GM13976 (cell line): ENCODE results near the gene MVB12A.

Experiments used
- DNase-seq: peaks from one replicate; pipeline ENCODE4 v3.0.0; 2012; ENCODE audit warnings: low spot score
- in situ Hi-C: fragments of 300-500 bp; cut with MboI; formaldehyde crosslinking; loops from one replicate; pipeline ENCODE4 v1.12.0; 2022; ENCODE audit warnings: low sequenced_read_pairs, mixed read lengths, inconsistent platforms; ENCODE audit not compliant: unreplicated experiment
- TF ChIP-seq, protein P1 (sequence below): IDR thresholded peaks from 2 replicates; pipeline ENCODE4 v1.5.1; 2012; ENCODE audit warnings: borderline replicate concordance, mild to moderate bottlenecking; ENCODE audit not compliant: insufficient read depth; ENCODE audit errors: extremely low read depth, missing control alignments, control extremely low read depth

MVB12A gene

DNA sequence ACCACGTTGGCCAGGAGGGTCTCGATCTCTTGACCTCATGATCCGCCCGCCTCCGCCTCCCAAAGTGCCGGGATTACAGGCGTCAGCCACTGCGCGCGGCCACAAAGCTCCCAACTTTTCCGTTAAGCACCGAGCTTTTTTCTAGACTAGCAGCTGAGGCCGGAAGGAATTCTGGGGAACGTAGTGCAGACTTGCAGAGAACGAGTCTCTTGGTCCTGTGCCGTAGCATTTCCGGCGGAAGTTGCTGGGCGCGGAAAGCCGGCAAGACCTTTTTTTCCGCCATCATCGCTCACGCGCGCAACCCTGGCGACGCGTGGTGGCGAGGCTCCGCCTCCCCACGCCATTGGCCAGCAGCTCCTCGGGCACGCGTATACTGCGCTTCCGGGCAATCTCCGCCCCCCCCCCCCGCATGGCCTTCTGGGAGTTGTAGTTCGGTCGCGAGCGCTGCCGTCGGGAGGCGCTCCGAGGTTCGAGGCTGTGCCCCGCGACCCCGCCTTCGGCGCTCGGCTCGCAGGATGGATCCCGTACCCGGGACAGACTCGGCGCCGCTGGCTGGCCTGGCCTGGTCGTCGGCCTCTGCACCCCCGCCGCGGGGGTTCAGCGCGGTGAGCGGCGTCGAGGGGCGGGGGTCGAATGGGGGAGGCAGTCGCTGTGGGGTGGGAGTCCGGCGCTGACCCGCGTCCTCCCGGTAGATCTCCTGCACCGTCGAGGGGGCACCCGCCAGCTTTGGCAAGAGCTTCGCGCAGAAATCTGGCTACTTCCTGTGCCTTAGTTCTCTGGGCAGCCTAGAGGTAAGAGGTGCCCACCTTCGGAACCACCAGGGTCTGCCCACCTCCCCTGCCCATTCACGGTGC, at the start of gene MVB12A:
Gene MVB12A (plus strand): TSS at position 427 of the 854 bp plus-strand sequence. CDS start 89 bp downstream, at position 516.
- peak; percentile 99 for DNase-seq
- TF ChIP-seq, protein P1, sequence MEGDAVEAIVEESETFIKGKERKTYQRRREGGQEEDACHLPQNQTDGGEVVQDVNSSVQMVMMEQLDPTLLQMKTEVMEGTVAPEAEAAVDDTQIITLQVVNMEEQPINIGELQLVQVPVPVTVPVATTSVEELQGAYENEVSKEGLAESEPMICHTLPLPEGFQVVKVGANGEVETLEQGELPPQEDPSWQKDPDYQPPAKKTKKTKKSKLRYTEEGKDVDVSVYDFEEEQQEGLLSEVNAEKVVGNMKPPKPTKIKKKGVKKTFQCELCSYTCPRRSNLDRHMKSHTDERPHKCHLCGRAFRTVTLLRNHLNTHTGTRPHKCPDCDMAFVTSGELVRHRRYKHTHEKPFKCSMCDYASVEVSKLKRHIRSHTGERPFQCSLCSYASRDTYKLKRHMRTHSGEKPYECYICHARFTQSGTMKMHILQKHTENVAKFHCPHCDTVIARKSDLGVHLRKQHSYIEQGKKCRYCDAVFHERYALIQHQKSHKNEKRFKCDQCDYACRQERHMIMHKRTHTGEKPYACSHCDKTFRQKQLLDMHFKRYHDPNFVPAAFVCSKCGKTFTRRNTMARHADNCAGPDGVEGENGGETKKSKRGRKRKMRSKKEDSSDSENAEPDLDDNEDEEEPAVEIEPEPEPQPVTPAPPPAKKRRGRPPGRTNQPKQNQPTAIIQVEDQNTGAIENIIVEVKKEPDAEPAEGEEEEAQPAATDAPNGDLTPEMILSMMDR = no peak
- in situ Hi-C loops = no loop called here

DNA sequence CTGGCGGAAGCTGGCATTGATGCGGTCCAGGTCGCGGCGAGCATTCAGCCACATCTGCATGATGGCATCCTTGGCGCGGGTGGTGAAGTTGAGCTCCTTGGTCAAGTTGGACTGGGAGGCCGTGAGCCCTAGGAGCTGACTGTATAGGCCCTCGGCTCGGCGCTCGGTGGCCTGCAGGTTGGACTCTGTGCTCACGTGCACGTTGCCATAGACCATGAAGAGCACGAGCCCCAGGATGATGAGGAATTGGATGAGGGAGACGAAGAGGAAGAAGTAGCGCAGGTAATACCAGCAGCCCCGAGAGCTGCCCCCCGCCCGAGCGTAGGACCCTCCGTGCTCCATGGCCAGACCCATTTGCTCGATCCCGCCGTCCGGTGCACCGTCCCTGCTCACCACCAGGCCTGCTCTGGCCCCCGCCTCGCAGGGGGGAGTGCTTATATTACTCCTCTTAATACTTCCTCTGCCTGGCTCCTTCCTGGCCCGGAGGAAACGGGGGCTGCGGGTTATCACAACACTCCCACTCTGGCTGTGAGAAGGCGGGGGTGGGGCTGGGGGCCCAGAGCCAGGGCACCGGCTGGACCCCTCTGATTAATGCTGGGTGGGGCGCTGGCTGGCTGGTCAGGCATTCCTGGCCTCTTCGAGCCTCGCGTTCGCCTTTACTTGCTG, 42.8 kb upstream of the MVB12A start, which contains the start of gene PLVAP:
Gene PLVAP (minus strand): TSS at position 408 of the 666 bp plus-strand sequence. CDS start 54 bp downstream, at position 354.
- DNase-seq = no peak
- TF ChIP-seq, protein P1 = no peak
- in situ Hi-C loops = no loop called here

DNA sequence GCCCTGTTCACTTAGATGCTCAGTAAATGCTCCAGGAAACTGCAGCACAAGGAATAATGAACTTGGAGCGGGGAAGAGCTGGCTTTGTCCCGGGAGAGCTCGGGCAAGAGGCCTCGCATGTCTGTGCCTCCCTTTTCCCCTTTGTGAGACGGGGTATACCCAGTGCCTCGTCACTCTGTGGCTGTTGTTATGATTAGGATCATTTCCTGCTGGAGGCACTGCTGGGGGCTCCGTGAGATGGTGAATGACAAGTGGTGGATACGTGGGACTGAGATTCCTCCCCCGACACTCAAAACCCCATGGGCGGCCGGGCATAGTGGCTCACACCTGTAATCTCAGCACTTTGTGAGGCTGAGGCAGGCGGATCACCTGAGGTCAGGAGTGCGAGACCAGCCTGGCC, 41.6 kb upstream of the MVB12A start:
- TF ChIP-seq, protein P1 = no peak
- in situ Hi-C loops = no loop called here
- peak; percentile 35 for DNase-seq

DNA sequence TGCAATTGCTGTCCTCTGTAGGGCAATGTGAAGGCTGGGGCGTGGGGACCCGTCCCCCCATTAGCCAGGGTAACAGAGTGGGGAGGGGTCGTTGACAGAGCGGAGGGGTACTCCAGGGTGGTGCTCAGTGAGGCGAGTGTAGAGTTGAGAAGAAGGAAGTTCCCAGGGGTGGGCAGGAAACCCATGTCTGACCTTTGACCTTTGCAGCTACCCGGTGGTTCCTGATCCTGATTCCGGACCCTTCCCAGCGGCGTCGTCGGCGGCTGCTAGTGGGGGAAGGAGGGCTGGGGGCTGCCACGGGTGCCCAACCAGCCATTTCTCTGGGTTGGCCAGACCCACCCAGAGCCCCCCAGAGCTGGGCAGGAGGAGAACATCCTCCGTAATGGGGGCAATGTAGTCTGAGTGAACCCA, 40.6 kb upstream of the MVB12A start:
- TF ChIP-seq, protein P1 = no peak
- no peak for DNase-seq
- in situ Hi-C loops = no loop called here

DNA sequence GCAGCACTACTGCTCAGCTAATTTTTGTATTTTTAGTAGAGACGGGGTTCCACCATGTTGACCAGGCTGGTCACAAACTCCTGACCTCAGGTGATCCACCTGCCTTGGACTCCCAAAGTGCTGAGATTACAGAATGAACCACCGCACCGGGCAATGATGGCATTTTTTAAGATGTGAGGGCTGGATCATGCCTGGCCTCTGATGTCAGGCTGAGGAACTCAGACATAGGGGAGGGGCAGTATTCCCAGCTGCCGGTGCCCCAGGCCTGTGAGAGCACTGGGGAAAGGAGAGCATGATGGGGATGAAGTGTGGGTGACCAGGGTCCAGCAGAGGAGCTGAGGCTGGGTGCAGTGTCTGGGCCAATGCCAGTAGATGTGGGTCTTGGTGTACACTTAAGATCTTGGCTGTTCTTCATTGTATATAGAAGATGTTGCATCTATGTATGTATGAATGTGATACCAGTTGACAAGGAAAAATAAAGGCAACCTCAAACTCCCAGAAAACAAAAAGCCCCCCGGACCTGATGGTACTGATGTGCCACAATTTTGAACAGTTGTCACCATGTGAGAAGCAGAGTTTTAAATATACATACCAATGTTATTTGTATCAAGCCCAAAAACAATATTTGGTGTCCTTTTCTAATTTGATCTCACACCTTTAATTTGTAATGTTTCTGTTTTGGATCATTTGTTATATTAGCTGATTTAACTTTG, 39.3 kb upstream of the MVB12A start:
- in situ Hi-C loops = loop anchor here (10.0 kb wide), 1 partner anchor 86 kb away; no protein-coding TSS in a partner anchor
- TF ChIP-seq, protein P1 = no peak
- no peak for DNase-seq
